DND-41 (cell line): ENCODE data around the gene ANO9.

Experiments
- EZH2 ChIP-seq: IDR thresholded peaks from 3 replicates; pipeline ENCODE4 v1.6.1; 2012; ENCODE audit warnings: borderline replicate concordance, low read depth, mild to moderate bottlenecking, moderate library complexity, low read length, inconsistent platforms; ENCODE audit not compliant: severe bottlenecking
- TF ChIP-seq, protein P1 (sequence below): IDR thresholded peaks from 2 replicates; pipeline ENCODE4 v1.5.1; 2012; ENCODE audit warnings: borderline replicate concordance, low read length, moderate library complexity, mild to moderate bottlenecking; ENCODE audit not compliant: poor library complexity, severe bottlenecking; ENCODE audit errors: extremely low read depth

DNA sequence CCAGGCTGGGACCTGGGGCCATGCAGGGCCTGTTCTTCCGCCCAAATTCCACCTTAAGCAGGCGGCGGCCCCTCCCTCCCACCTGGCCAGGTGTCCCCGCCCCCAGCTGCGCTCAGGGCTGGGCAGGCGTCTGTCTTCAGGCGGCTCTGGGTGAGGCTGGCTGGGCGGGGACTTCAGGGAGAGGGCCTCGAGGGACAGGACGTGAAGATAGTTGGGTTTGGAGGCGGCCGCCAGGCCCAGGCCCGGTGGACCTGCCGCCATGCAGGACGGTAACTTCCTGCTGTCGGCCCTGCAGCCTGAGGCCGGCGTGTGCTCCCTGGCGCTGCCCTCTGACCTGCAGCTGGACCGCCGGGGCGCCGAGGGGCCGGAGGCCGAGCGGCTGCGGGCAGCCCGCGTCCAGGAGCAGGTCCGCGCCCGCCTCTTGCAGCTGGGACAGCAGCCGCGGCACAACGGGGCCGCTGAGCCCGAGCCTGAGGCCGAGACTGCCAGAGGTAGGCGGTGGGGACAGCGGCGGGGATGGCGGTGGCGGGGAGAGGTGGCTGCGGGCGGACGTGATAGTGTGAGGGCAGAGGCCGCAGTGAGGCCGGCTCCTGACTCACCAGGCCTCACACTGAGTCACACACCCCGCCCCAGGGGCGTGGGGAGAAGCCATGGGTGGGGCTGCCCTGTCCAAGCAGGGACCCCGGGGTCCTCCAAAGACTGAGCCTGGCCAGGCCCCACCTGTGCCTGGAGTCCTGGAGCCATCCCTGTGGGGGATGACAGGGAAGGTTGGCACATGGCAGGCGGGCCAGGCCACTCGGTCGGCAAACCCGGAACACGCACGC is 47.6 kb downstream of the ANO9 start, which contains the start of gene PKP3:
- TF ChIP-seq, protein P1, sequence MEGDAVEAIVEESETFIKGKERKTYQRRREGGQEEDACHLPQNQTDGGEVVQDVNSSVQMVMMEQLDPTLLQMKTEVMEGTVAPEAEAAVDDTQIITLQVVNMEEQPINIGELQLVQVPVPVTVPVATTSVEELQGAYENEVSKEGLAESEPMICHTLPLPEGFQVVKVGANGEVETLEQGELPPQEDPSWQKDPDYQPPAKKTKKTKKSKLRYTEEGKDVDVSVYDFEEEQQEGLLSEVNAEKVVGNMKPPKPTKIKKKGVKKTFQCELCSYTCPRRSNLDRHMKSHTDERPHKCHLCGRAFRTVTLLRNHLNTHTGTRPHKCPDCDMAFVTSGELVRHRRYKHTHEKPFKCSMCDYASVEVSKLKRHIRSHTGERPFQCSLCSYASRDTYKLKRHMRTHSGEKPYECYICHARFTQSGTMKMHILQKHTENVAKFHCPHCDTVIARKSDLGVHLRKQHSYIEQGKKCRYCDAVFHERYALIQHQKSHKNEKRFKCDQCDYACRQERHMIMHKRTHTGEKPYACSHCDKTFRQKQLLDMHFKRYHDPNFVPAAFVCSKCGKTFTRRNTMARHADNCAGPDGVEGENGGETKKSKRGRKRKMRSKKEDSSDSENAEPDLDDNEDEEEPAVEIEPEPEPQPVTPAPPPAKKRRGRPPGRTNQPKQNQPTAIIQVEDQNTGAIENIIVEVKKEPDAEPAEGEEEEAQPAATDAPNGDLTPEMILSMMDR: no peak
- no peak for TF ChIP-seq EZH2
